ENCODE results near the gene PIGZ.

PIGZ gene

DNA sequence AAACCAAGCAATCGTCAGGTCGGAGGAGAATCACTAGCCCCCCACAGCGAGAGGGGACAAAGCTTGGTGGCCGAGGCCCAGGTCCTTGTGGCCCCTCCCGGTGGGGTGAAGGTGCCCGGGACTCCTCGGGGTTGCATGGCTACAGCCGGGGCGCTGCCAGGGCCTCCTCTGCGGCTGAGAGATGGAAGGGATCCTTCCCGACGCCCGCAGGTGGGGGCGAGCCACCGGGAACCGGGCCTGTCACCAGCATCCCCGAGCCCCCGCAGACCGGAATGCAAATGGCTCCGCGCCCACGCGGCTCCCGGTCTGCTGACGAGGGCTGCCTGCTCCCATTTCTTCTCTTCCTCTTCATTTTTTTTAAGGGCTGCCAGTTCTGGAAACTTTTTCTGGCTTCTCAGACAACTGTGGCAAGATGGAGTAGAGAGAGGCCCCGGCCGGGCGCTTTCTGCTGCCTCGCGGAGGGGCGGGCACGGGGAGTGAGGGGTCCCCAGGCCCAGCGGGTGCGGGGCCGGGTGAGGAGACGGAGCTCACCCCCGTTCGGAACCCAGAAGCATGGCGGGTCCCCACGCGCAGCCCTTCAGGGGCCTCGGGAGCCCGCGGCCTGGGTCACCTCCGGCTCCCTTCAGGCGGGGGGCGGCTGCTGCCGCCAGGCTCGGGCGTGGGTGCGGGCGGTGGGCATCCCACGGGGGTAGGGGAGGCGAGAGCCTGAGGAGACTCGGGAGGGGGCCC is 33.5 kb upstream of the PIGZ start:
- no peak for DNase-seq

DNA sequence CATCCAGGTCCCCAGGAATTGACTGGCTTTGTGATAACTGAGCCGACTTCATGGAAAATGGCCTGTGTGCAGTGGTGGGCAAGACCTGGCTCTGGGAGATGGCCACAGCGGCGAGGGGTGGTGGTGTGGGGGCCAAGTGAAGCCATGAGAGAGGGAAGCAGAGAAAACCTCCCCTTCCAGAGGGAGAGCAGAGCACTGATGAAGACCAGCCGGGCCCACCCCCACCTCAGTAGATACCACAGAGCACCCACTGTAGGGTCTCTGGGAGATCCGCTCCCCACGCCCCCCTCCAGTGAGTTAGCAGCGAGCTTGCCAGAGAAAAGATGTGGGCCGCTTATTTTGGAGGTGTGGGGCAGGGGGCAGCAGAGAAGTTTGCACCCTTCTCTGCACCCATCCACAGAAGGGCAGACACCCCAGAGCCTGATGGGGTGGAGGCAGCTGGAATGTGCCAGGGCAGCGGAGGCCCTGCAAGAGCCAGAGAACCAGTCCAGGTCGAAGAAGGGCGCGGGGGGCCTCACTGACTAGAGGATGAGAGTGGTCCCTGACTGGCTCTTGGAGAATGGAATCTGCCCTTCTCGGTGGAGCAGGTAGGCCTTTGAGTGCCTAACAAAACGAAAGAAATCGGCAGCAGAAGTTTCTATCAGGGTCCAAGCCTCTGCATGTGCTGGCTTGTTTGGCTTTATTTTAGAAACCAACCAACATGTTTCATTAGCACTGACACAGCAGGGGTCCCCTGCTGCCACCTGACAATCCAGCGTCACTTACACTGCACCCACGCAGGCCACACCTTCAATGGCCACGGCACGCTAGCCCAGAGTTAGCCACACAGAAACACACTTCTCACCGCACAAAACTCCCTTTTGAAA is 32.7 kb upstream of the PIGZ start:
- DNase-seq, result no peak

DNA sequence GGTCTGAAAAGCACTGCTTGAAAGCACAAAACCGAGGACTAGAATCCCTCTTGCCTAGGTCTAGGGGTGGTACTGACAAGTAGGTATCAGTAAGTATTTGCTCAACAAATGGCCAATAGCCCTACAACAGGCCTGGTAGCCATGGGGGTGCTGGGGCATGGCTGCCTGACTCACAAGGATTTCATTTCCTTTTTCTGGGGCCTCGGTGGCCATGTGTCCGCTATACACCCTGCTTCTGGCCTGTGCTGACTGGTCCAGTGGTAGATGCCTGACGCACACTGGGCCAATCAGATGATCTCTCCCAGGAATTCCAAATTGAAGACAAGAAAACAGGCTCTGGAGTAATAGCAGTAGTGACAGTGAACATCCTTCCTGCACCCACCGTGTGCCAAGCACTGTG is 31.6 kb upstream of the PIGZ start:
- DNase-seq, result no peak

DNA sequence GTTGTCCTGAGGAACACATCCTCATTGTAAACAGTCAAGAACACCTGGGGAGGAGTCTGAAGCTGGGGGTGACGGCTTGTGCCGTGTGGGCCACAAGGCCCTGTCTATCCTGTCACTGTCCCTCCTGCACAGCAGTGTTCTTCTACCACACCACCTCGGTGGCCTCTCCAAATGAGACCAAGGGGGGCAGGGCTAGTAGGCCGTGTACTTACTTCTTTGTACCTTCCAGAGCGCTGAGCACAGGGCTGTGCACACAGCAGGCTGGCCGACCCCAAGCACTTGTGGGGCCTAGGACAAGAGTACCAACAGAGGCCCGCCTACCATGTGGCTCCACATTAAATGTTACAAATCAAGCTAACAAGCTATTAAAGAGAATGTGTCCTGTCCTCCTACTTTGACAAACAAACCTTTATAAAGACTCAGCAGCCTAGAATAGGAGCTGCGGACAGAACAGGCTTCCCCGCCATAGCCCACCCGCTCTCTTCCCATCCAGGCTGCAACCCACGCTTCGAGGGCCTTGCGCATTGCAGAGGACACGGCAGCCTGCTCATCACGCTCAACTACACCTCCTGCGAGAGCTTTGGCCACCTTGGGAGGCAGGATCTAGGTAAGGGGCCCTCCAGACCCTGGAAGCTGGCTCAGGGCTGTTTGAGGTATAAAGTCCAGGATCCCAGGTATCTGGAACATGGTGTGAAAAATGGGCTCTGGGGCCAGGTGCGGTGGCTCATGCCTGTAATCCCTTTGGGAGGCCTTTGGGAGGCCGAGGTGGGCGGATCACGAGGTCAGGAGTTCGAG is 30.5 kb upstream of the PIGZ start:
- no peak for DNase-seq

DNA sequence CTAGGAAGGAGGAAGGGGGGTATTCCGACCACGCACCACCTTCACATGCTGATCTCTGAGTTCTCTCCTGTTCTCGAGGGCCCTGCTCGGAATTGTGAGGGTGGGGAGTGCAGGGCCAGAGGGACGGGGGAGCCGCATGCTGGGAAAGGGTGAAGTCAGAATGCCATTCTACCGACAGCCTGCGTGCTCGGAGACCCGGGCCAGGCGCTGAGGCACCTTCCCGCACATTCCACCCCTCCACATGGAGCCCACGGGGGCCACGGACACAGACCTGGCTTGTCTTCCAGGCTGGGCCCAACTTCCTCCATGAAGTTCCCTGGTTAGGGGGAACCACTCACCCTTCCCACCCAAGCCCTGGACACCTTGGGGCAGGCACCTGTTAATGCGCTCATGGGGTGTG is 28.7 kb upstream of the PIGZ start:
- no peak for DNase-seq

- DNase-seq, result peak; percentile 74
These were observed 28.0 kb upstream of the PIGZ start for GRCh38 chr3:196996454-196997265.

- no peak for DNase-seq
These were observed 27.2 kb upstream of the PIGZ start for GRCh38 chr3:196995646-196996355.

- DNase-seq, result no peak
These were observed 26.4 kb upstream of the PIGZ start for GRCh38 chr3:196995027-196995426.

DNA sequence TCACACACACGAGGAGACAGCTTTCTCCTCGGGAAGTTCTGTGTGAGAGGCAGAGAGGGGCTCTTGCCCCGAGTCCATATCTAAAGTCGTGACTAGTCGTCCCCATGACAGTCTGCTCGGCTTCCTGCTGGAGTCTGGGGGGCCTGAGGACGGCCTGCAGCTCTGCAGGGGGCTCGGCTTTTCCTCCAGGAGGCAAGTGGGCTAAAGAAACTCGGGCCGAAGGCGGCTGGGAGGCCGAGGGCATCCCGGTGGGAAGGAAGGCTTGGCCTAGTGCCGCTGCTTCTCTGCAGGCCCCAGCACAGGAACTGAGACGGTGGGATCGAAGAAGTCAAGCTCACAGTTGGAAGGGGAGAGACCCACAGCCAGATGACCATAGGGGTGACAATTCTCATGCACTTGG is 25.4 kb upstream of the PIGZ start:
- no peak for DNase-seq

DNA sequence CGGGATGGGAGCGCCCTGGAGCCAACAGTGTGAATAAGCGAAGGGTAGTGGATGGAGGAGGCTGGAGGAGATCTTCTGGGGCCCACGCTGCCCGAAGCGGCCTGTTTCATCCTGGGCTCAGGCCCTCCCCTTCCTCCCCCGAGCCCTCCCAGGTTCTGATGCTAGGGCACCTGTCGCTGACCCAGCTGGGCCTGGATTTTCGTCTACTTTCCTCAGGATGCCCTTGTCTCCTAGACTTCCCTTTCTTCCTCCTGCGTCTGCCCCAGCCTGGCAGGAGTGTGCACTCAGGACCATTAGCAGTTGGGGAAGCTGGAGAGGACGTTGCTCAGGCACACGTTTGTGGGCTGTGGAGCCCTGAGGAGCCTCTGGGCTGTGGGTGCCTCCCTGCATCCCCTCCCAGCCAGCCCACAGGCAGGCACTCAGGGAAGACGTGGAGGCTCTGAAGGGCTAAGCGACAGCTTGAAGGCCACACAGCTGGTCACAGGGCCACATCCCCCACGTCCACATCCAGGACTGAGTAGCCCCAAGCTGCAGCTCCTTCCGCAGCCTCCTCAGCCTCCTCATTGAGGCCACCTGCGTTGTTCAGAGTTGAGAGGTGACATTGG is 23.9 kb upstream of the PIGZ start:
- DNase-seq, result no peak

DNA sequence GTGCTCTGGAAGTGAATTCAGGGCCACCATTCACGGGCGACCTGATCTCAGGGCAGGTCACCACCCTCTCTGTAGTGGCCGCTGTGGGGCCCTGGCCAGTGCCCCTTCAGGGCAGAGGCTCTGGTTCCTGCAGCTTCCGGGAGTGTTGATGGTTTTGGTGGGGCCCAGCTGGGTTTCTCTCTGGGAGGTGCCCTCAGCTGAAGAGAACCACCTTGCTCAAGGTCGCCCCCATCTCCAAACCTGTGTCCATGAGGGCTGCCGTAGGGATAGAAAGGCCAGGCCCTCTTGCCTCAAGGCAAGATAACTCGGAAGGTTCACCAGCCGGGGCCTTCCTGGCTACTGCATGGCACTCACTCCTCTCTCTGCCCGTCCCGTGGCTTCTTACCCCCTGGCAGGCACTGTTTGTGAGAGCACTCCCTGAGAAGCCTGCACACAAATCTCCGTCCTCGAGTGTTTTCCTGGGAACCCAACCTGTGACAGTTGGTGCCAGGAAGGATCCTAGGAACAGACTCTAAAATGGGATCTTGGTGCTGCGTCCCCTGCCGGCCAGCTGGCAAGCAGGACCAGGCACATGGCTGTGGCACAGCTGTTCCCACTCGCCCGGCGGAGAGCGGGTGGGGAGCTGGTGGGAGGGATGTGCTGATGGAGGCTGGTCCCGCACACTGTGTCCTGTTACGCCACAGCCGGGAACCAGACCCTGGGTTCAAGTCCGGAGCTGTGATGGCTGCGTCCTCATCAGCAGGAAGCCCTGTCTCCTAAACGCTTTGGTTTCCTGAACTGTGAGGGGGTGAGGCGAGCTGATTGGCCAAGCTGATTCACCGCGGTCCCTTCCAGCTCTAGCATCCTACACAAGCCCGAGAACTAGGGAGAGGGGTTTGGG is 23.2 kb upstream of the PIGZ start:
- DNase-seq, result no peak

DNA sequence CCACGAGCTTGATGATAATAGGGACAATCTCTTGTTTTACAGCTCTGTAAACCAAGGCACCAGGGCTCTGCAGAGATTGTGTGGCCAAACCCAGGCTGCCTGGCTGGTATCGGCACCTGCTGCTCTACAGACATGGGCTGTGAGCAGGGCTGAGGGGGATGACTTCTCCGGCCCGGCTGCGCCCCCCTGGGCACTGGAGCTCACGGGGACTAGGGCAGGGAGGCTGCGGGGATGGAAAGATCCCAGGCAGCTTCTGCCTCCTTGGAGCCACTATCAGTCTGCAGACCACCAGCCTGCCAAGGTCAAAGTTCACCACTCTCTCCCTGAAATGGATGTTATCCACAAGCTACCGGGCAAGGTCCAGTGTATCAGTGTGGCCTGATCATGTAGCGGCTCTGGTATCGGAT is 22.0 kb upstream of the PIGZ start:
- peak; percentile 5 for DNase-seq

DNA sequence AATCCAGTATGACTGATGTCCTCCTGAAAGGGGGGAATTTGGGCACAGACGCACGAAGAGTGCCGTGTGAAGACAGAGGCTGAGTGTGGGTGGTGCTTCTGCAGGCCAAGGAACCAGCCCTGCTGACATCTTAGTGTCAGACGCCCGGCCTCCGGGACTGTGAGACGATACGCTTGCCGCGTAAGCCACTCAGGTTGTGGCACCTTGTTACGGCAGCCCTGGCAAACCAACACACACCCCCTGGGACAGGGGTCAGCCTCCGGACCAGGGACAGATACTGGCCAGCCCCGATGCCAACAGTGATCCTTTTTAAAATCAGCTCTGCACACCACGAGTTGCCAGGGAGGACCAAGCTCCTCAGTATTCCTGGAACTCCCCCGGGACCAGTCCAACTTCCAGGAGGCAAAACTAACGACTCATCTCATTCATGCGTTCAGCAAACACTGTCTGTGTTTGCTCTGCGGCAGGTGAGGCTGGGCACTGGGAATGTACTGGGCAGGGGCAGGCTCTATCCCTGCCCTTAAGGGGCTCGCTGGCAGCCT is 21.2 kb upstream of the PIGZ start:
- DNase-seq, result peak; percentile 25

GRCh38 chr3:196988241-196989029 is 19.8 kb upstream of the PIGZ start:
- no peak for DNase-seq

- no peak for DNase-seq
These were observed 18.4 kb upstream of the PIGZ start for GRCh38 chr3:196987022-196987421.

DNA sequence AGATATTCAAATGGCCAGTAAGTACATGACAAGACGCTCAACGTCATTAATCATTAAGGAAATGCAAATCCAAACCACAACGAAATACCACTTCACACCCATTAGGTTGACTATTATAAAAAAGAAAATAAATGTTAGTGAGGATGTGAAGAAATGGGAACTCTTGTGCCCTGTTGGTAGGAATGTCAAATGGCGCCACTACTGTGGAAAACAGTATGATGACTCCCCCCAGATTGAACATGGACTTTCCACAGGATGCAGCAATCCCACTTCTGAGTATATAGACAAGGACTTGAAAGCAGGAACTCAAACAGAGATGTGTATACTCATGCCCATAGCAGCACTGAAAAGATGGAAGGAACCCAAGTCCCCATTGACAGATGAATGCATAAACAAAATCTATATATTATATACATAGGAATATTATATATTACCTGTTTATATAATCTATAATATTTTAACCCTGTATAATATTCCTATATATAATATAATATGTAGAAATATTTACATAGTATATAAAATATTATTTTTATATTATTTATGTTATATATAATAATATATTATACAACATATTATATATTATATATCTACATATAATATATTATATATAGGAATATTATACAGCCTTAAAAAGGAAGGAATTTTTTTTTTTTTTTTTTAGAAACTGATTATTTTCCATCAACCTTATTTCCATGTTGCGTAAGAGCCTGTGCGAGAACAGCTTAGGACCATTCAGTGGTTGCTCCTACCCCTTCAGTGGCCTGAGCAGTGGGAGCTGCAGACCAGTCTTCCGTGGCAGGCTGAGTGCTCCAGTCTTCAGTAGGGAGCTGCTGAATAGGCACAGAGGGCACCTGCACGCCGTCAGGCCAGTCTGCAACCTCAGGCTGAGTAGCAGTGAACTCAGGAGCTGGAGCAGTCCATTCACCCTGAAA is 17.6 kb upstream of the PIGZ start:
- no peak for DNase-seq

- no peak for DNase-seq
These were observed 16.7 kb upstream of the PIGZ start for GRCh38 chr3:196985298-196985697.

- DNase-seq, result no peak
These were observed 14.6 kb upstream of the PIGZ start for GRCh38 chr3:196983186-196983585.
